ENCODE data around the gene TMEM127.

DNA sequence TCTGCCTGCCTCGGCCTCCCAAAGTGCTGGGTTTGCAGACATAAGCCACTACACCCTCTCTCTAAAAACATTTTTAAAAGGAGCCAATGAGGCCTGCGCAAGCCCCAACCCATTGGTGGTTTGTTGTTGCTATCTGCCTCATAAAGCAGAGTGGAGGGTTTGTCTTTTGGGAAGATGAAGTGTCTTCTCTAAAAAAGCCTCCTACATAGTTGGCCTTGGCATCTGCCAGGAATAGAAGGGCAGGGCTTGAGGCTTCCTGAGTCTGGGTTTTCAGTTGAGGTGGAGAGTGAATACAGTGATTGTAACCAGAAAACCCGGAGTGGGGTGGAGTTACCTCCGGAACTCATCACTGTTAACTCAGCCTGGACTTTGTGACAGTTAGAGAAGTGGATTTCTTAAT, 51.2 kb downstream of the TMEM127 start:
- TF ChIP-seq, protein P1, sequence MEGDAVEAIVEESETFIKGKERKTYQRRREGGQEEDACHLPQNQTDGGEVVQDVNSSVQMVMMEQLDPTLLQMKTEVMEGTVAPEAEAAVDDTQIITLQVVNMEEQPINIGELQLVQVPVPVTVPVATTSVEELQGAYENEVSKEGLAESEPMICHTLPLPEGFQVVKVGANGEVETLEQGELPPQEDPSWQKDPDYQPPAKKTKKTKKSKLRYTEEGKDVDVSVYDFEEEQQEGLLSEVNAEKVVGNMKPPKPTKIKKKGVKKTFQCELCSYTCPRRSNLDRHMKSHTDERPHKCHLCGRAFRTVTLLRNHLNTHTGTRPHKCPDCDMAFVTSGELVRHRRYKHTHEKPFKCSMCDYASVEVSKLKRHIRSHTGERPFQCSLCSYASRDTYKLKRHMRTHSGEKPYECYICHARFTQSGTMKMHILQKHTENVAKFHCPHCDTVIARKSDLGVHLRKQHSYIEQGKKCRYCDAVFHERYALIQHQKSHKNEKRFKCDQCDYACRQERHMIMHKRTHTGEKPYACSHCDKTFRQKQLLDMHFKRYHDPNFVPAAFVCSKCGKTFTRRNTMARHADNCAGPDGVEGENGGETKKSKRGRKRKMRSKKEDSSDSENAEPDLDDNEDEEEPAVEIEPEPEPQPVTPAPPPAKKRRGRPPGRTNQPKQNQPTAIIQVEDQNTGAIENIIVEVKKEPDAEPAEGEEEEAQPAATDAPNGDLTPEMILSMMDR (IDR thresholded peaks at IDR 0.05): no peak
- TF ChIP-seq POLR2A (IDR thresholded peaks at IDR 0.05): no peak
